HG02884 (cell line): Measurements from ENCODE around the gene ACTN1.

Experiments
- ATAC-seq: cut with Tn5 transposase; IDR thresholded peaks from one replicate; pipeline ENCODE4 v1.9.1; 2021; ENCODE audit warnings: mild to moderate bottlenecking, moderate library complexity; ENCODE audit not compliant: unreplicated experiment

The ACTN1 gene

DNA sequence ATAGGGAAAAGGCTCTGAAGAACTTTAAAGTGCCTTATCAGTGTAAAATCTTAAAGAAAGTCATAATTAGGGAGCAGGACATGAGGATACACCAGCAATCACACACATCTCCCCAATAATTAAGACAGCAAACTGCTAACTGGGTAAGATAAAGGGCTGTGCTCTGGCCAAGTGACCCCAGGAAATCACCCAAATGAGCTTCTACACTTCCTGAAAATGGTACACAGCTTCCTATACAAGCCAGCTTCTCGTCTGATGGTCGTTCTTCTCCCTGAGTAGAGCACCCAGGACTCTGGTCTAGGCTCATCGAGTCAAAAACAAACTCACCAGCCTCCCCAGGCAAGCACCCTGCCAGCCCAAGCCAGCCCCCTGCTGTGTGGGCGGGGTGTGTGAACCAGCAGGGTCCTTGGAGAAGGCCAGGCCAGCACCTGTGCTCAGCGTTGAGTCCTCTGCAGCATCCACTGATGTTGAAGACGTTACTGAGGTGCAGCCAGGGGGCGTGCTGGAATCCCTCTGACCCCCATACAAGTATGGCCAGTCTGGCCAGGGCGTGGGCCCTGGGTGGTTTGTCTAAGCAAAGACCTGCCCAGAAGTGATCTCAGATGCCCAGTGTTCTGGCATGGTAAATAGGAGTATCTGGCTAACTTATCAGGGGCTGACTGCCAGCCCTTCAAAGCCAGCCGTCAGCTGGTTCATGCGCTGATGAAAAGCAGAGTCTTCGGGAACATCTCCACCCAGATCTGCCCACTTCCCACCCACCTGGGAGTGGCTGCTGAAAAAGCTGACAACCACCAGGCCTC is 41.4 kb downstream of the ACTN1 start:
- ATAC-seq: no peak

DNA sequence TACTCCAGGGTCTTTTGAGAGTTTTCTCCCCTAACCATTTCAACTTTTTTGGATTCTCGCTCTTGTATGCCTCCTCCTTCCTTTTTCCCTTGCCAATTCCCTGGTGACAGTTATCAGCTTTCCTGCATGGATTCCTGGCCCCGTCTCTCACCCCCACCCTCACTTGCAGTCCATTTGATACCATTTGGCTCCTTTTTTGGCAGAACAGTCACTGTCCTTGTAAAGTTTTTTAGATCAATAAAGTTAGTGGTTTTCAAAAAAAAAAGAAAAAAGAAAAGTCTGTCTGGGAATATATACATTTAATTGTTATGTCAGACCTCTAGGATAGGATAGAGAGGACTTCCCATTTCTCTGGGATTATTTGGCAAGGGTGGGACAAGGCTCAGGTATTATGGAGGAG is 42.1 kb downstream of the ACTN1 start:
- ATAC-seq: no peak

DNA sequence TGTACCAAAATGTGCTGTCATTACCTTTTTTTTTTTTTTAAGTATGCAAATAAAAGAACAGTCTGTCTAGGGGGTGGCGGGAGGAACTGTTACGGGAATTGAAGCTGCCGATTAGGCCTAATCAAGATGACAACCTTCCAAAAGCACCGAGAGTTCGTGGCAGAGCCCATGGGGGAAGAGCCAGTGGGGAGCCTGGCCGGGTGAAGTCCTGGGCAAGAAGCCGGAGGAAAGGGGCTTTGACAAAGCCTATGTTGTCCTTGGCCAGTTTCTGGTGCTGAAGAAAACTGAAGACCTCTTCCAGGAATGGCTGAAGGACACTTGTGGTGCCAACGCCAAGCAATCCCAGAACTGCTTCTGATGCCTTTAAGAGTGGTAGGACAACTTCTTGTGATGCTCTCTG is 42.6 kb downstream of the ACTN1 start:
- no peak for ATAC-seq

DNA sequence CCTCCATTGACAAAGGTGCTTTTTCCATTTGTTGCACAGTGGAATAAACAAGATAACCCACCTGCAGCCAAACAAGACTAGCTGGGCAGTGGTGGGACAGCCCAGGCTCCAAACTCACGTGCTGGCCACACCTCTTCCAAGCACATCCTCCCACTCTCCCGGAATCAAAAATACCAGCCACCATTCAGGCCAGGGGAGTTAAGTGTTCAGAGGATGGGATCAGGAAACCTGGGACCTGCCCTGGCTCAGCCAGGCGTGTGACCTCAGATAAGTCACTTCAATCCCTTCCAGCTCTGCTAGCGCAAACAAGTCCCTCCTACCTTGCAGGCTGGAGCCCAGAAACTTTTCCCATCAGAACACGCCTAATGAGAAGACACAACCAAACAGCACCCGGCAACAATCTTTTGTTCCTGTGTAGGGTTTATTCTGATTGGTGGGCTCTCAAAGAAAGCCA is 43.3 kb downstream of the ACTN1 start:
- no peak for ATAC-seq

DNA sequence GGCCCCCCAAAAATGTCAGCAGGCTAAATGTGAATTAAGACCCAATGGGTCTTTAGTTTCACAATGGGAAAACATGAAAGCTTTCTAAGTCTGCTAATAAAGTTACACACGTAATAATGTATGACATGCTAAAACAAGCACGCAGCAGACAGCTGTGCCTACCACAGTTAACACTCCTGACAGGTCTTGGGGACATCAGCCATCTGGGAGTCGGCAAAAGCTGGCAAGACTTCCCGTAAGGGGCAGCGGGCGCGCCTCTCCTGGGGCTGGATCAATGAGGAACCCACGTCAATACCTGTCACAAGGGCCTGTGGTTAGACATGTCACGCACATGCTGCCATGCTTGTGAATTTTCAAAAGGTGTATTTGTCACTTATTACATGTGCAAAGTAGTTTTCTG is 45.0 kb downstream of the ACTN1 start:
- ATAC-seq: no peak

DNA sequence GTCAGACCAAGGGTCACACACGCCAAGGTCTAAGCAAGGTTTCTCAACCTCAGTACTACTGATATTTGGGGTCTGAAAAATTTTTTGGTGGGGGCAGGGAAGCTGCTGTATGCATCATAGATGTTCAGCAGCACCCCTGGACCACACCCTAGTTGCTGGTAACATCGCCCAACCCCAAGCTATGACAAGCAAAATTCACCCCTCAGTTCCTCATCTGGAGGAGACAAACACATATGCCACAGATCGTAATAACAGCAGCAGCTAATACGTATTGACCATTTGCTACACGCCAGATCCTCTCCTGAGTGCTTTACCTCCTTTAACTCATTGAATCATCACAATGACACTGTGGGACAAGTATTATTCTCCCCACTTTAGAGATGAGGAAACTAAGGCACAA is 46.4 kb downstream of the ACTN1 start:
- no peak for ATAC-seq

DNA sequence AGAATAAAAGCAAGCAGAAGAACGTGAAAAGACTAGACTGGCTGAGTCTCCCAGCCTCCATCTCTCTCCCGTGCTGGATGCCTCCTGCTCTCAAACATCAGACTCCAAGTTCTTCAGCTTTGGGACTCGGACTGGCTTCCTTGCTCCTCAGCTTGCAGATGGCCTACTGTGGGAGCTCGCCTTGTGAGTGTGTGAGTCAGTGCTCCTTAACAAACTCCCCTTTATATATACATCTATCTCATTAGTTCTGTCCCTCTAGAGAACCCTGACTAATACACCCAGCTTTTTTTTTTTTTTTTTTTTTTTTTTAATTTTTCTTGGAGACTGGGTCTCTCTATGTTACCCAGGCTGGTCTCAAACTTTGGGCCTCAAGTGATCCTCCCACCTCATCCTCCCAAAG is 46.9 kb downstream of the ACTN1 start:
- ATAC-seq: no peak

DNA sequence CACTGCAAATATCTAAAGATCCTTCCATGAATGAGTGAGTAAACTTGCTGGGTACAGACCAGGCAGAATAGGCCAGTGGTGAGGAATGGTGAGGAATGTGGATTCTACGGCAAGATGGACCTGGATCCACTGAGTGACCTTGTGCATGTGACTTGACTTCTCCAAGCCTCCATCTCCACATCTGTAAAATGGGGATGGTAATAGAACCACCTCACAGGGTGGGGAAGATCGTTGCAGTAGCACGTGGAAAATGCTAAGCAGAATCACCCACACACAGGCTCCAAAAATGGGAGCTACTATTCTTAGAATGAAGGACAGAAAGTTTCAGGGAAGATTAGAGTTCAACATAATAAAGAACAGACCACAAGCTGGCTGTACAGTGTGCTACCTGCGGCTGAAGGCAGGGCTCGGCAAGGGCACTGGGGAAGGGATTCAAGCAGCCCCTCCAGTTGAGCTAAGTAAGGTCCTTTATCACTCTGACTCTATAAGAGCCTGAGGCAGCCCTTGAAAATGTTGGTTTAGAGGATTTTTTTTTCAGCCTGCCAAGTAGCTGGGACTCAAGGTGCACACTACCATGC is 47.5 kb downstream of the ACTN1 start:
- ATAC-seq: no peak

DNA sequence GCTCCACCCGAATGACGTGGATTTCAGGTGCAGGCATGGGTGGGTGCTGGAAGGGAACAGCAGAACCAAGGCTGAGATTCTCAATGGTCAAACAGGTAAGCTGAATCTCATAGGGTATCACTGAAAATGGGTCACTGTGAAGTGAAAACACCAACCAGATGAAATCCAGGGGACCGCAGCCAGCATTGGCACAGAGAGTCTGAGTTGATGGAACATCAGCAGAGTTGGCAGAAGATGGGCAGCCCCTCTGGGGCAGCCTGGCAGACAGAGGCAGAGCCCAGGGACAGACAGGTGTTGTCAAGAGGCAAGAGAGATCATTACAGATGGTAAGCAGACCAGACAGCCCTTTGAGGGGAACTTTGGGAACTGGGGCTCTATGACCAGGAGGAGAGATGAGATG is 48.0 kb downstream of the ACTN1 start:
- no peak for ATAC-seq

DNA sequence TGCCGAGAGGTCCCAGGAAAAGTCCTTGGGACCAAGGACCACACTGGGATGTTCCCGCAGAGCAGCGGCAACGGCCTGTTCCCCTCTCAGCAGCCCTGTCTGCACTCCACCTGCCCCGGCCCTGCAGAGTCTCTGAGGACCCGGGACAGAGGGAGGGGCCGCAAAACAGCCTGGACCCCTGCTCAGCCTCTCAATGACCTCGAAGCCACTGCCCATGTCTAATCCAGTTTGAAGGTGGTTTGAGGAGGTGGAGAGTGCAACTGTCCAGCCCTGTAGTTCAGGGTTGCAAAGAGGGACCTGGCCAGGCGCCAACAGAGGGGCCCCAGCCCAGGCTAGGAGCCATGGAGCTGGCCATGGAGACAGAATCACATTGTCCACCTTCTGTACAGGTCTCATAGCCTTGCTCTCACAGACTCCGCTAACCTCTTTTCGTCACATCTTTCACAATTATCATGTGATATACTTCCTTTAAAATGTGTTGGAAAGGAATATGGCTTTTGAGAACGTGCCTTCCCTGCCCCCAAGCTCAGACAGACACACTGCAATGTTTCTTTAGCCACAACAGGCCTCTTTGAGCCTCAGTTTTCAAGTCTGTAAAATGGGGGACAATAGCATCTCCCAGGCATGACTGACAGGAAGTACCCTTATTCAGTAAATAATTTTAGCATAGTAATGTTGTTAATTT is 49.3 kb downstream of the ACTN1 start:
- no peak for ATAC-seq

DNA sequence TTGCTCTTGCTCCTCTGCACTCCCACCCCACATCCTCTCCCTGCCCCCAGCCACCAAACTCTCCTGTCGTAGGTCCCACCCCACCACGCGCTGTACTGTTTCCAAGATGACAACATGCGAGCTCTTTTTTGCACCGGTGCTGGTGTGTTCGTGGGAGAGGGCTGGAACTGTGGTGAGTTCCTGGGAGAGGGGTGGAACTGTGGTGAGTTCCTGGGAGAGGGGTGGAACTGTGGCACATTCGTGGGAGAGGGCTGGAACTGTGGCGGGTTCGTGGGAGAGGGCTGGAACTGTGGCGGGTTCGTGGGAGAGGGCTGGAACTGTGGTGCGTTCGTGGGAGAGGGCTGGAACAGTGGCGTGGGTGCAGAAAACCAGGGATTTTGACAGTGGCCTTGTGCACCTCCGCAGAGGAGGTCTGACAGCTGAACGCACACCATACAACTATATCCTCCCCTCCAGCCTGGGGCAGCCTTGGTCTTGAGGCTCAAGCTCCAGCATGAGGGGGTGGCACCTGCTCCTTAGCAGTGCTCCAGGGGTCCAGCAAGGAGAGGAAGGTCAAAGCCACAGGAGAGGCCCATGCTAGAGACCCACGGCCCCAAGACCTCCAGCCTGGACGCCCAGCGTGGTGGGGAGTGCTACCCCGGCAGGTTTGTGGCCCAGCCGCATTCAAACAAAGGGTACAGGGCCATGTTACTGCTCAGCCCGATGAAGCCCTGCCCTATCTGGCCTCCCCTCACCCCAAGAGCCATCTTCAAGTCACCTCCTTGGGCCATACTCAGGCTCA is 50.1 kb downstream of the ACTN1 start:
- ATAC-seq: no peak

DNA sequence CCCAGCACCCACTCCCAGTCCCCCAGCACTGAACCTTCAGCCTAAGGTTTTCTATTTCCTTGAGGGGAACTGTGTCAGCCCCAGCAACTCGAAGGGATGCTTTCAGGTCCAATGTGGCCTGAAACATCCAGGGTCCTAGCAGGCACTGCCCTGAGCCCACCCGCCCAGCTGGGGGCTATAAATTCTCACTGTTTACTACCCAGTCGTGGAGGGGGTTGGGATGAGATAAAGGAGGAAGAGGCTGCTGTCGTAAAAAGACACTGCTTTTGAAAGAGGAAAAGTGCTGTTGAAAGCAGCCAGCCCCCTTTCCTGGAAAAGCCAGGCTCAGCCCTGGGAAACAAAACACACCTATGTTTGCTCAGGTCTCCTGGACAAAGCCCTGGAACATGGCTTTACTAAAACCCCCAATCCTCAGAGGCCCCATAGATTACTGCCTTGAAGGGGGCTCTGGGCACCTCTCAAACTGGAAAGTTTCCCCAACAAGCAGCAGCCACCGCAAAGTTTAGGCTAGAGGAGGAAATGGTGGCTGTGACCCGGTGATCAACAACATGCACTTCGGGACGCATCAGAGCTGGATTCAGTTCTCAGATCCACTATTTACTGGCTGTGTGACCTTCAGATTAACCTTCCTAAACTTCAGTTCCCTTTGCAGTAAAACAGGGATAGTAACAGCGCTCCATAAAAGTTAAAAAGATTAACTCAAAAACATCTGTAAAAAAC is 51.0 kb downstream of the ACTN1 start:
- no peak for ATAC-seq

DNA sequence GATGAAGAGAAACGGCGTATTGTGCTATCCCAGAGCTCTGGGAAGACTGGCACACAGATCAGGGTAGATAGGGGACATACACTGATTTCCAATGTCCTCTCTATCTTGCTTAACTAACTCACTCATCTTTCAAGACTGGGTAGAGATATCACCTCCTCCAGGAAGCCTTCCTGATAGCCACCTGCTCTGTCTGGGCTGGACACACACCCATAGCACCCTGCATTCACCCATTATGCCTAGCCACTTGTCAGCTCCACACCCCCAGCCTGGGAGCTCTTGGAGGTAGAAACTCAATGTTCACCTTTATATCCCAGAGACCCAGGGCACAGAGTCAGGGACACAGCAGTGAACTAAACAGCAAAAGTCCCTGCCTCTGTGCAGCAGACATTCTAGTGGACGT is 52.0 kb downstream of the ACTN1 start:
- no peak for ATAC-seq

DNA sequence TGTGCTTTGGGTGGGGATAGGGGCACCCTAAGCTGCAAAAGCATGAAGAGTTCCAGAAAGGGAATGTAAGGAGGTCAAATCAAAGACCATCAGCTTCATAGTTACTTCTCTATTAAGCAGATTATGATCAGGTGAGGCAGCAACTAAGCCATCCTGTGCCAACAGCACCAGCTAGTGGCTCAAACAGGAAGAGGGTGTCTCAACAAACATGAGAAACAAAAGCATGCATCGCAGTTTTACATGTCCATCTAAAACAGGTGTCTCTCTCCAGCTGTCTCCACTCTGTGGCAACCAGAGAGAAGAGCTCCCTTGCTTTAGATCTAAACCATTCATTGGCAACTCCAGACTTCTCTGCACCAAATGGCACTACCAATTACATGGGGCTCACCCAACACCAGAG is 52.9 kb downstream of the ACTN1 start:
- ATAC-seq: no peak

DNA sequence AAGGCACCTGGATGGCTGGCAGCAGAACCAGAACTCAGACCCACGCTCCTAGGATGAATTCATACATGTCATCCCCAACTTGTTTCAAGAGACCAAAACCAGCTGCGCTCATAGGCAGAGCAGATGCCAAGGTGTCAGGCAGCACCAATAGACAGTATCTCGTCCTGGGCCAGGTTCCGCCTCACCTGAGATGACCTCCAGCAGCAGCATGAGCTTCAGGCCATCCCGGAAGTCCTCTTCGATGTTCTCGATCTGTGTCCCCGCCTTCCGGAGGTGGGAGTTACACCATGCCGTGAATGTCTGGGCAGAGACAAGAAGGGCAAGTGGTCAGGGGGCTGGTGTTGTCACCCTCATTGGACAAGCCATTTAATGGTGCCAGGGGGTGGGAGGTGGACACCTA is 53.7 kb downstream of the ACTN1 start:
- no peak for ATAC-seq

DNA sequence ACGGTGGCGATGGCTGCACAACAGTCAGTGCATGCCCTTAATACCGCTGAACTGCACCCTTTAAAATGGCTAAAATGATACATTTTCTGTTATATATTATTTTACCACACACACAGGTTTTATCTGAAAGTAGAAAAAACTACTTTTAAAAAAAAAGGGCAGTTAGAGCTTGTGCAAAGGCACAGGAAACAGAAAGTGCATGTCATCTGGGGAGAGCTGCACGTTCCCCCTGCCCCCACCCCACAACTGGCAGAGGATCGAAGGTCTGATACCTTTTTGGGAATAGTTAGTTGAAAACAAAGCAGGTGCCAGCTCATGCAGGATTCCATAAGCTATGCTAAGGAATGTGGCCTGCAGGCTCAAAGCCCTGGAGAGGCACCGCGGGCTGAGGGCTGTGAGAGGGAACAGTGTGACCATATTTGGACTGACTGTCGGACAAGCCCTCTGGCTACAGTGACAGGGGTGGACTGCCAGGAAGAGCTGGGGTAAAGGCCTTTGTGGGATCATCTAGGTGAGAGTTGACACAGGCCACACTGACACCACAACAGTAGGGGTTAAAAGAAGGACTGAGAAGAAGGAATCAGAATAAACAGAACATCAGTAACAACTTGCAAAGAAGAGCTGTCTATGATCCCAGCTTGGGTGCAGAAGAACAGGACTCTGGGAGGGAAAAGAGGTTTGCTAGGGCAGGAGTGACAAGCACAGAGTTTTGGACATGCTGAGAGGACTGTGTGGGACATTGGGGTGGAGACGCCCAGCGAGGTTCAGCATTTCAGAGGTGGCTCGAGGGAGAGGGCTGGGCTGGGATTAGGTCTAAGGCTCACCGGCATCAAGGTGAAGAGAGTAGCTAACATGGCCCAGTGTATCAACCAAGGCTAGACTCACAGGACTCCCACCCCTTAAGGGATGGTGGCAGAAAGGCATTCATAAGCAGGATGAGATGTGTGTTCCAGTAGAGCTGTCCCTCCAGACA is 54.6 kb downstream of the ACTN1 start:
- ATAC-seq: no peak

DNA sequence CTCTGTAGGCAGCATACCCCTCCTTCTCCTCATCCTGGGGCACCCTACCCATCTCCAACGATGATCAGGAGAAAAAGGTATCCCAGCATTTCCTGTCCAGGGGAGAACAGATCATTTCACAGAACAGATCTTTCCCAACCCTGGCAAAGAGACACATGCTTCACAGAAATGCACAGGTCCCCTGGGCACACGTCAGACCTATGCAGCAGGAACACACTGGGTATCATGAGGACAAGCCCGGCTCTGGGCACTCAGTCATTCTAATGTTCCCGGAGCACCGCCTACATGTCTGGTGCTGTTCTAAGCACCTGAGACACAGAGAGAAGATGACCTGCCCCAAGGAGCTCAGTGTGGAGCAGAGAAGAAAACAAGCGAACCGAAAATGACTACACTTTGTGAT is 56.2 kb downstream of the ACTN1 start:
- no peak for ATAC-seq

DNA sequence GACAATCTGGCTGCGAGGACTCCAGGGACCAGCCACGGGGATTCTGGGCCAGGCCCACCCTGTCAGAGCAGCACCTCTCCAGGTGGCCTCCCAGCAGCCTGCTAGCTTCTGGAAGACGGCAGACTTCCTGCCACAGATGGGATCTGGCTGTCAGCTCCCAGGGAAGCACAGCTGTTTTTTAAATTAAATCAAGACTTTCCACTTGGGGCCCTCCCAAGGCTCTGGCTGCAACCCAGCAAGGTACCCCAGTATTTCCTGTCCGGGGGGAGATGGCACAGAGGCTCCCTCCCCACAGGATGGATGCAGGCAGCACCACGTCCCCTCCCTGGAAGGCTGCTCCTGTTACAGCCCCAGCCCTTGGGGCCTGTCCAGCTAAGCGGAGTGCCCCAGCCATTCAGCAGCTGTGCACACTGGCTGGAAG is 56.9 kb downstream of the ACTN1 start:
- no peak for ATAC-seq

DNA sequence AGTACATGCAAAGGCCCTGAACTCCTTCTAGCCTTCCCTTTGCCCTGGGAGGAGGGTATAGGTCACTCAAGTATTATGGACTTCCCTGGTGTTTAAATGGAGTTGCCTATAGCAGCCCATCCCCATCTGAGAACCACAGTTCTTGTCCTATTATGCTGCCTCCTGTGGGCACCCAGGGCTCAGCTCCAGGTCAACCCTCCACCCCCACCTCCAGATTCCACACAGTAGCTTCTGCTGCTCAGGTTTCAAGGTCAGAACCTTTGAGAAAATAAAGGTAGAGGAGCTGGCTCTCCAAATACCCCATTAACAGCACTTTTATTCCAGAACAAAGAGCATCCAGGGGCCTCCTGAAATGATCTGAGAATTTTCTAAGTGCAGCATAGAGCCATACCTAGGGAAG is 57.4 kb downstream of the ACTN1 start:
- ATAC-seq: no peak

DNA sequence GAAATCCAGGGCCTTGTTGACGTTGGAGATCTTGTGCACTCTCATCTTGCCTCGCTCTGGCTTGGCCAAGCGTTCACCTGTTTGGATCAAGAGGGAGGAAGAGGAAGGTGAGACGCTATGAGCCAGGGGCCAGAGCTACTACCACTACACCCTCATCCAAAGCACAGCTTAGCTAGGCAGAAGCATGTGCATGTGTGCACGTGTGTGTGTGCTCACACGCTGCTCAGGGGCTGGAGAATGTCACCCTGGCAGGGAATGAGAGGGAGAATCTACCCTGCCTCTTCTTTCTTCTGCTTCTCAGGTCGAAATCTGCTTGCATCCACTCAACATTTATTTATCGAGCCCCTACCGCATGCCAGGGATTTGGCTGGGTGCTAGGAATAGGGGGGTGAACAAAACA is 58.1 kb downstream of the ACTN1 start:
- no peak for ATAC-seq
